GM12878 (cell line): Measurements from ENCODE around the gene FBXO15. TPM values are rescaled to one million over a fixed set of nuclear protein-coding genes. Genes with fewer than 3 reads are reported as not detected.
A peak's percentile ranks its signal among the peaks of the same experiment; 100 is the strongest.

Source experiments
- ATAC-seq: fragments of 200-7000 bp; cut with Tn5 transposase; 3 replicates; pipeline ENCODE4 v1.9.1; 2020; ENCODE audit warnings: mild to moderate bottlenecking, moderate library complexity
- BruUV-seq: library from RNA; stranded (reverse); fragments of 400-500 nt; replicated peaks from 2 replicates; lab custom pipeline; 2021; lab: Mats Ljungman, UMichigan
- CTCF ChIA-PET: fragments of 300-600 bp; sonication (Branson Sonifier 250); formaldehyde crosslinking; extraction: SDS; loops from one replicate; lab custom pipeline; 2021; ENCODE audit warnings: inconsistent platforms; lab: Yijun Ruan, JAX
- POLR2A ChIA-PET: fragments of 350-600 bp; formaldehyde crosslinking; extraction: SDS; loops from one replicate; lab custom pipeline; 2021; ENCODE audit warnings: inconsistent platforms; lab: Charles Lee
- RAD21 ChIA-PET: fragments of 300-600 bp; sonication (Branson Sonifier 250); formaldehyde crosslinking; loops from one replicate; lab custom pipeline; 2023; ENCODE audit warnings: antibody characterized with exemption; ENCODE audit not compliant: unreplicated experiment; lab: Charles Lee
- SMC1A ChIA-PET: fragments of 300-600 bp; sonication (Branson Sonifier 250); formaldehyde crosslinking; loops from one replicate; lab custom pipeline; 2023; ENCODE audit not compliant: unreplicated experiment, uncharacterized antibody; lab: Charles Lee
- DNase-seq: peaks from one replicate; pipeline ENCODE4 v3.0.0-alpha.2; 2011; ENCODE audit warnings: low read depth, low spot score
- FAIRE-seq: peaks from 3 replicates; lab custom pipeline; 2011; peaks lifted over from hg19 to GRCh38; lab: Jason Lieb, UNC
- H2AFZ ChIP-seq: 2 replicates; pipeline ENCODE4 v1.6.0; 2011; ENCODE audit warnings: low read depth, low read length, control low read depth; ENCODE audit not compliant: control insufficient read depth
- H3K27ac ChIP-seq: 2 replicates; pipeline ENCODE4 v1.5.1; 2011; ENCODE audit warnings: control low read depth; ENCODE audit not compliant: control insufficient read depth, insufficient read depth
- H3K27me3 ChIP-seq, 2 experiments: replicated peaks in 1 of 2; 2 replicates each; pipeline versions ENCODE4 v1.6.0 to v1.6.1; 2011; ENCODE audit warnings: low read length in 1 of 2; ENCODE audit not compliant: control insufficient read depth in 2 of 2, insufficient read depth in 2 of 2
- H3K36me3 ChIP-seq, 2 experiments: 2 replicates each; pipeline ENCODE4 v1.5.1; 2011; ENCODE audit warnings: low read length in 1 of 2; ENCODE audit not compliant: control insufficient read depth in 2 of 2, insufficient read depth in 2 of 2
- H3K4me1 ChIP-seq: 2 replicates; pipeline ENCODE4 v1.6.1; 2011; ENCODE audit warnings: mild to moderate bottlenecking, low read length, moderate library complexity, mixed read lengths; ENCODE audit not compliant: control insufficient read depth, insufficient read depth
- H3K4me2 ChIP-seq: 2 replicates; pipeline ENCODE4 v1.6.0; 2011; ENCODE audit warnings: control low read depth; ENCODE audit not compliant: control insufficient read depth, insufficient read depth
- H3K4me3 ChIP-seq: fragments of 200-600 bp; sonication (generic); 2 replicates; pipeline ENCODE4 v1.5.1; 2016
- H3K79me2 ChIP-seq: 2 replicates; pipeline ENCODE4 v1.6.0; 2011; ENCODE audit warnings: low read length; ENCODE audit not compliant: control insufficient read depth, insufficient read depth
- H3K9ac ChIP-seq: 2 replicates; pipeline ENCODE4 v1.8.0; 2011; ENCODE audit warnings: low read length, control low read depth, mixed read lengths; ENCODE audit not compliant: control insufficient read depth, insufficient read depth
- H3K9me3 ChIP-seq: replicated peaks from 3 replicates; pipeline ENCODE4 v1.5.1; 2011; ENCODE audit warnings: mild to moderate bottlenecking, low read length; ENCODE audit not compliant: control insufficient read depth, insufficient read depth
- H4K20me1 ChIP-seq: 2 replicates; pipeline ENCODE4 v1.6.0; 2011; ENCODE audit not compliant: control insufficient read depth, insufficient read depth
- ATF7 ChIP-seq: fragments of 450-650 bp; IDR thresholded peaks from 2 replicates; pipeline ENCODE4 v1.6.1; 2016; ENCODE audit warnings: low read depth, mild to moderate bottlenecking
- BHLHE40 ChIP-seq, 2 experiments: fragments of 450-650 bp in 1 of 2; IDR thresholded peaks; 2 replicates each; pipeline ENCODE4 v1.6.1; 2011 to 2017; ENCODE audit warnings: low read depth in 2 of 2, borderline replicate concordance in 1 of 2, improper control_type of control experiment in 1 of 2, low read length in 1 of 2, mild to moderate bottlenecking in 1 of 2
- EED ChIP-seq: sonication (generic); IDR thresholded peaks from 2 replicates; pipeline ENCODE4 v1.6.1; 2016; ENCODE audit warnings: antibody characterized with exemption, low read depth
- FOS ChIP-seq: IDR thresholded peaks from 3 replicates; pipeline ENCODE4 v1.6.1; 2011; ENCODE audit warnings: borderline replicate concordance; ENCODE audit not compliant: insufficient read length; ENCODE audit errors: extremely low read depth
- FOXK2 ChIP-seq: fragments of 450-650 bp; IDR thresholded peaks from 2 replicates; pipeline ENCODE4 v1.6.1; 2017; ENCODE audit warnings: mild to moderate bottlenecking, moderate library complexity
- GATAD2B ChIP-seq: fragments of 450-650 bp; conservative IDR thresholded peaks from 2 replicates; pipeline ENCODE4 v1.6.1; 2017; ENCODE audit warnings: low read depth, mild to moderate bottlenecking, moderate library complexity
- HDAC2 ChIP-seq: fragments of 200-600 bp; sonication (generic); IDR thresholded peaks from 2 replicates; pipeline ENCODE4 v1.6.1; 2017
- HDGF ChIP-seq: fragments of 450-650 bp; IDR thresholded peaks from 2 replicates; pipeline ENCODE4 v1.6.1; 2016; ENCODE audit warnings: antibody characterized with exemption
- IKZF2 ChIP-seq, 2 experiments: fragments of 450-650 bp; IDR thresholded peaks; 2 replicates each; pipeline ENCODE4 v1.6.1; 2017; ENCODE audit warnings: mild to moderate bottlenecking in 2 of 2, moderate library complexity in 2 of 2
- KDM1A ChIP-seq: fragments of 200-600 bp; sonication (generic); IDR thresholded peaks from 2 replicates; pipeline ENCODE4 v1.6.1; 2016; ENCODE audit warnings: borderline replicate concordance
- KLF5 ChIP-seq: fragments of 450-650 bp; IDR thresholded peaks from 2 replicates; pipeline ENCODE4 v1.6.1; 2014; ENCODE audit warnings: mild to moderate bottlenecking; ENCODE audit not compliant: partially characterized antibody
- MEF2B ChIP-seq: fragments of 450-650 bp; IDR thresholded peaks from 2 replicates; pipeline ENCODE4 v1.6.1; 2018; ENCODE audit warnings: mild to moderate bottlenecking, moderate library complexity; ENCODE audit not compliant: partially characterized antibody, poor library complexity, severe bottlenecking
- NFXL1 ChIP-seq: fragments of 450-650 bp; IDR thresholded peaks from 2 replicates; pipeline ENCODE4 v1.6.1; 2017; ENCODE audit warnings: antibody characterized with exemption, mild to moderate bottlenecking, borderline replicate concordance
- NFYA ChIP-seq: IDR thresholded peaks from 2 replicates; pipeline ENCODE4 v1.6.1; 2011; ENCODE audit warnings: low read depth, mild to moderate bottlenecking, low read length, improper control_type of control experiment, borderline replicate concordance
- NRF1 ChIP-seq: conservative IDR thresholded peaks from 2 replicates; pipeline ENCODE4 v1.6.1; 2011; ENCODE audit warnings: mild to moderate bottlenecking, low read depth, low read length, improper control_type of control experiment
- PAX8 ChIP-seq: fragments of 450-650 bp; IDR thresholded peaks from 2 replicates; pipeline ENCODE4 v1.6.1; 2017; ENCODE audit warnings: mild to moderate bottlenecking, moderate library complexity
- POLR2A ChIP-seq: IDR thresholded peaks from 2 replicates; pipeline ENCODE4 v1.6.1; 2011; ENCODE audit warnings: low read depth, mild to moderate bottlenecking, low read length
- POU2F2 ChIP-seq: IDR thresholded peaks from 3 replicates; pipeline ENCODE4 v1.6.1; 2011; ENCODE audit warnings: low read depth, mild to moderate bottlenecking, low read length, borderline replicate concordance
- SIN3A ChIP-seq: IDR thresholded peaks from 2 replicates; pipeline ENCODE4 v1.6.1; 2012; ENCODE audit warnings: low read depth, low read length, improper control_type of control experiment
- SREBF1 ChIP-seq: IDR thresholded peaks from 2 replicates; pipeline ENCODE4 v1.6.1; 2012; ENCODE audit warnings: mild to moderate bottlenecking, low read length
- TCF3 ChIP-seq: IDR thresholded peaks from 2 replicates; pipeline ENCODE4 v1.6.1; 2012; ENCODE audit warnings: low read depth, mild to moderate bottlenecking, low read length, borderline replicate concordance; ENCODE audit not compliant: insufficient read depth
- WGBS: methylation state at CpG from one replicate; pipeline ENCODE4 v1.1.6; 2016; ENCODE audit warnings: low lambda C conversion rate; ENCODE audit not compliant: insufficient replicate concordance, insufficient coverage; ENCODE audit errors: missing lambda C conversion rate; 5-methylcytosine and 5-hydroxymethylcytosine counted together
- in situ Hi-C: fragments of 300-500 bp; cut with MboI; formaldehyde crosslinking; loops from 9 replicates; pipeline ENCODE4 v1.14.3; 2018; ENCODE audit warnings: mixed read lengths
- intact Hi-C: fragments of 100-400 bp; cut with micrococcal nuclease; formaldehyde crosslinking; loops from one replicate; pipeline ENCODE4 v1.14.2; 2022; ENCODE audit not compliant: unreplicated experiment
- polyA plus RNA-seq, 11 experiments: library from polyadenylated mRNA; depleted of rRNA in 4 of 11; unstranded in 6 of 11; stranded (reverse) in 5 of 11; fragments of >200 nt; fragmentation: Nextera tagmentation in 4 of 11; fragmentation: Illumina TruSeq in 1 of 11; extraction: Ambion mirVana in 4 of 11; extraction: Trizol in 1 of 11; gene quantifications; 1 replicate in 1 of 11; 2 replicates in 10 of 11; pipeline versions ENCODE4 v1.2.1 to v1.2.3, GENCODE V29; 2011 to 2016; ENCODE audit warnings: inconsistent platforms in 2 of 11, missing spikeins in 2 of 11, low read depth in 1 of 11
- total RNA-seq, 4 experiments: library from RNA; depleted of rRNA in 3 of 4; stranded (reverse); fragments of >200 nt in 3 of 4; fragmentation: Illumina TruSeq in 1 of 4; extraction: Trizol in 1 of 4; gene quantifications; 2 replicates each; pipeline versions ENCODE4 v1.2.1 to v1.2.3, GENCODE V29; 2013 to 2021
- TF ChIP-seq, protein P1 (sequence below): IDR thresholded peaks from 2 replicates; pipeline ENCODE4 v1.6.1; 2012; ENCODE audit warnings: low read length, inconsistent platforms
- TF ChIP-seq, protein P2 (sequence below): fragments of 450-650 bp; IDR thresholded peaks from 2 replicates; pipeline ENCODE4 v1.6.1; 2017; ENCODE audit warnings: low read depth, mild to moderate bottlenecking, moderate library complexity

FBXO15 gene
- total and polyA plus RNA-seq, 10 of the 15 experiments (the other 5 are each of a cell fraction or from before 2014, with no cell fraction given): 0.06 to 0.90 (median 0.22) TPM; not detected in 3

DNA sequence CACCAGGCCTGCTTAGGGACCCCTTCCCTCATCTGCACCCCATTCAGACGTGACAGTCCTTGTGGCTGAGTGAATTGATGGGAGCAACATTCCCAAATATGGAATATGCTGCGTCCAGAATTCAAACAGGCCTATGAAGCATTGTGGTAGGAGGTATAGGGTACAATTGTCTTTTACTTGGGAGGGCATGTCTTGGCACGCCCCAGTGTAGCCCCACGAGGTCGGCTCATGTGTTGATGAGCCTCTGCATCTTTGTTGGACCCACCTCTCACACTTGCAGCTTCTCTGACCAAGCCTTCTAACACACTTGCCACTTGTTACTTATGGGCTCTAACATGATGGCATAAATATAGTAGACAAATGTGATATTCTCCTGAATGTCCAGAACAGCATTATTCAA is 2.2 kb upstream of the FBXO15 start (continued):
- TF ChIP-seq, protein P1, sequence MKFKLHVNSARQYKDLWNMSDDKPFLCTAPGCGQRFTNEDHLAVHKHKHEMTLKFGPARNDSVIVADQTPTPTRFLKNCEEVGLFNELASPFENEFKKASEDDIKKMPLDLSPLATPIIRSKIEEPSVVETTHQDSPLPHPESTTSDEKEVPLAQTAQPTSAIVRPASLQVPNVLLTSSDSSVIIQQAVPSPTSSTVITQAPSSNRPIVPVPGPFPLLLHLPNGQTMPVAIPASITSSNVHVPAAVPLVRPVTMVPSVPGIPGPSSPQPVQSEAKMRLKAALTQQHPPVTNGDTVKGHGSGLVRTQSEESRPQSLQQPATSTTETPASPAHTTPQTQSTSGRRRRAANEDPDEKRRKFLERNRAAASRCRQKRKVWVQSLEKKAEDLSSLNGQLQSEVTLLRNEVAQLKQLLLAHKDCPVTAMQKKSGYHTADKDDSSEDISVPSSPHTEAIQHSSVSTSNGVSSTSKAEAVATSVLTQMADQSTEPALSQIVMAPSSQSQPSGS: no peak

DNA sequence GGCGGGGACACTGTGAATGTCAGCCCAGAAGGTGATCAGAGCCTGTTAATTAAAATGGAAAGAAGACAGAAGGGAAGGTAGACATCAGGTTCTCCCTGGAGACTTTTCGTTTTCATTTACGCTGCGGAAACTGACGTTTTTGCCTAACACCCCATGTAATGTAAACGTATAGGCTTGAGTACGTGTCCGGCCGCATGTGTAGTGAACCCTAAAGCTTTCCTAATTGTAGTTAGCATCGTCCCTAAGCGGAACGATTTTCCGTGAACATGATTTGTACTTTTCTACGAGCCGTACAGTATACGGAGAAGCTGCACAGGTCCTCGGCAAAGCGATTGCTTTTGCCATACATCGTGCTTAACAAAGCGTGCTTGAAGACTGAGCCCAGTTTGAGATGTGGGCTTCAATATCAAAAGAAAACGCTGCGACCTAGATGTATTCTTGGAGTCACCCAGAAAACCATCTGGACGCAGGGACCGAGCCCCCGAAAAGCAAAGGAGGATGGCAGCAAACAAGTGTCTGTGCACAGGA is 973 bp upstream of the FBXO15 start:
- Histone ChIP-seq H3K27me3 (no peaks in the 10 kb centered on the region), H3K4me3 (peak overlapping the region; percentile 92), H2AFZ (peak overlapping the region; percentile 93), H3K36me3 (no peaks in the 10 kb centered on the region), H3K79me2 (peaks cover 49% of the 10 kb centered on the region), H4K20me1 (no peaks in the 10 kb centered on the region), H3K4me1 (peaks cover 6% of the 10 kb centered on the region; the same call in 1 of the 2 replicates), H3K9ac (peak overlapping the region; percentile 89), H3K27ac (peak overlapping the region; percentile 79), H3K4me2 (0 out of 2 replicates have a peak overlapping the region, but pooled peaks have one; percentile 70), H3K9me3 (no peaks in the 10 kb centered on the region)
- RAD21 ChIA-PET: interaction anchor here (1.8 kb wide), 1 partner anchor 345 kb away, joined by 4 read pairs; no protein-coding TSS in a partner anchor
- BruUV-seq: TSS peak; percentile 85
- intact Hi-C loops: loop anchor here (1.0 to 5.0 kb wide), 3 partner anchors 144 to 1059 kb away; partner anchors contain the start of genes CNDP2 and PTGR3
- SMC1A ChIA-PET: interaction anchor here (2.0 kb wide), 1 partner anchor 9 kb away, joined by 5 read pairs; no protein-coding TSS in a partner anchor
- FAIRE-seq (peak; percentile 84), ATAC-seq (peak; percentile 8), DNase-seq (no peak)
- WGBS: under 1% methylated on average over 25 of the region's 25 CpGs
- CTCF ChIA-PET: no interaction called here
- in situ Hi-C loops: no loop called here
- POLR2A ChIA-PET: no interaction called here
- TF ChIP-seq PAX8: no peak
- TF ChIP-seq ATF7: peak; percentile 48; the same call in 1 of the 2 replicates
- peak in 1 of 2 experiments; percentile 4; a peak in 1 of 4 replicates for TF ChIP-seq BHLHE40 (IDR thresholded peaks at IDR 0.05; ENCODE audit: borderline replicate concordance in 1 of 2, low read depth in 2 of 2, low read length in 1 of 2)
- TF ChIP-seq HDGF: no peak
- TF ChIP-seq, protein P2, sequence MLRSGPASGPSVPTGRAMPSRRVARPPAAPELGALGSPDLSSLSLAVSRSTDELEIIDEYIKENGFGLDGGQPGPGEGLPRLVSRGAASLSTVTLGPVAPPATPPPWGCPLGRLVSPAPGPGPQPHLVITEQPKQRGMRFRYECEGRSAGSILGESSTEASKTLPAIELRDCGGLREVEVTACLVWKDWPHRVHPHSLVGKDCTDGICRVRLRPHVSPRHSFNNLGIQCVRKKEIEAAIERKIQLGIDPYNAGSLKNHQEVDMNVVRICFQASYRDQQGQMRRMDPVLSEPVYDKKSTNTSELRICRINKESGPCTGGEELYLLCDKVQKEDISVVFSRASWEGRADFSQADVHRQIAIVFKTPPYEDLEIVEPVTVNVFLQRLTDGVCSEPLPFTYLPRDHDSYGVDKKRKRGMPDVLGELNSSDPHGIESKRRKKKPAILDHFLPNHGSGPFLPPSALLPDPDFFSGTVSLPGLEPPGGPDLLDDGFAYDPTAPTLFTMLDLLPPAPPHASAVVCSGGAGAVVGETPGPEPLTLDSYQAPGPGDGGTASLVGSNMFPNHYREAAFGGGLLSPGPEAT: peak; percentile 34
- no peak for TF ChIP-seq KDM1A
- TF ChIP-seq FOXK2: peak; percentile 72
- TF ChIP-seq NFYA: no peak
- no peak for TF ChIP-seq POLR2A
- TF ChIP-seq MEF2B: no peak
- no peak for TF ChIP-seq GATAD2B
- no peak for TF ChIP-seq EED
- no peak for TF ChIP-seq POU2F2
- TF ChIP-seq TCF3: no peak
- TF ChIP-seq SIN3A: 0 out of 2 replicates have a peak, but pooled peaks have one; percentile 71
- no peak for TF ChIP-seq NFXL1
- TF ChIP-seq NRF1: no peak
- no peak for TF ChIP-seq KLF5
- TF ChIP-seq SREBF1: no peak
- TF ChIP-seq IKZF2 (IDR thresholded peaks at IDR 0.05): no peak
- no peak for TF ChIP-seq FOS
- 0 out of 2 replicates have a peak, but pooled peaks have one; percentile 20 for TF ChIP-seq HDAC2
